CD4-positive, alpha-beta T cell treated with Interleukin-17A for 1 hour (primary cell): ENCODE measurements around the gene YPEL2.
"Not testable (repeated sequence)": the region's sequence is repeated elsewhere in the genome, so short reads cannot be mapped to it uniquely, and the experiment has no call there.

Experiments used
- DNase-seq: peaks from one replicate; pipeline ENCODE4 v3.0.0-alpha.2; 2020

YPEL2 gene

GRCh38 chr17:59381716-59382570 is 50.5 kb downstream of the YPEL2 start:
- DNase-seq = no peak

GRCh38 chr17:59383893-59384292 is 52.4 kb downstream of the YPEL2 start:
- no peak for DNase-seq

- DNase-seq = no peak
Measured at GRCh38 chr17:59387351-59388068, 56.1 kb downstream of the YPEL2 start.

GRCh38 chr17:59388069-59388556 is 56.7 kb downstream of the YPEL2 start:
- DNase-seq = no peak

GRCh38 chr17:59389066-59389465 is 57.6 kb downstream of the YPEL2 start:
- no peak for DNase-seq

- DNase-seq = no peak
Measured at GRCh38 chr17:59391021-59391420, 59.6 kb downstream of the YPEL2 start.

GRCh38 chr17:59392973-59393679 is 61.7 kb downstream of the YPEL2 start:
- no peak for DNase-seq

- not testable (repeated sequence) for DNase-seq
Measured at GRCh38 chr17:59393742-59394410, 62.4 kb downstream of the YPEL2 start.

GRCh38 chr17:59396134-59396826 is 64.8 kb downstream of the YPEL2 start:
- no peak for DNase-seq

- DNase-seq = no peak
Measured at GRCh38 chr17:59397316-59398073, 66.0 kb downstream of the YPEL2 start.

GRCh38 chr17:59399914-59400313 is 68.5 kb downstream of the YPEL2 start:
- DNase-seq = no peak

- no peak for DNase-seq
Measured at GRCh38 chr17:59400858-59401257, 69.4 kb downstream of the YPEL2 start.

GRCh38 chr17:59401274-59401673 is 69.8 kb downstream of the YPEL2 start:
- DNase-seq = no peak

- no peak for DNase-seq
Measured at GRCh38 chr17:59401725-59402124, 70.3 kb downstream of the YPEL2 start.

- DNase-seq = no peak
Measured at GRCh38 chr17:59402760-59403159, 71.3 kb downstream of the YPEL2 start.

- no peak for DNase-seq
Measured at GRCh38 chr17:59404471-59404870, 73.0 kb downstream of the YPEL2 start.

GRCh38 chr17:59405944-59406705 is 74.7 kb downstream of the YPEL2 start:
- no peak for DNase-seq

GRCh38 chr17:59406808-59407381 is 75.4 kb downstream of the YPEL2 start:
- DNase-seq = no peak

GRCh38 chr17:59409336-59410048 is 78.0 kb downstream of the YPEL2 start:
- DNase-seq = no peak

- no peak for DNase-seq
Measured at GRCh38 chr17:59410049-59410437, 78.6 kb downstream of the YPEL2 start.
